Measurements from ENCODE around the gene ARPIN.
"Not testable (repeated sequence)": the region's sequence is repeated elsewhere in the genome, so short reads cannot be mapped to it uniquely, and the experiment has no call there.

ARPIN gene

DNA sequence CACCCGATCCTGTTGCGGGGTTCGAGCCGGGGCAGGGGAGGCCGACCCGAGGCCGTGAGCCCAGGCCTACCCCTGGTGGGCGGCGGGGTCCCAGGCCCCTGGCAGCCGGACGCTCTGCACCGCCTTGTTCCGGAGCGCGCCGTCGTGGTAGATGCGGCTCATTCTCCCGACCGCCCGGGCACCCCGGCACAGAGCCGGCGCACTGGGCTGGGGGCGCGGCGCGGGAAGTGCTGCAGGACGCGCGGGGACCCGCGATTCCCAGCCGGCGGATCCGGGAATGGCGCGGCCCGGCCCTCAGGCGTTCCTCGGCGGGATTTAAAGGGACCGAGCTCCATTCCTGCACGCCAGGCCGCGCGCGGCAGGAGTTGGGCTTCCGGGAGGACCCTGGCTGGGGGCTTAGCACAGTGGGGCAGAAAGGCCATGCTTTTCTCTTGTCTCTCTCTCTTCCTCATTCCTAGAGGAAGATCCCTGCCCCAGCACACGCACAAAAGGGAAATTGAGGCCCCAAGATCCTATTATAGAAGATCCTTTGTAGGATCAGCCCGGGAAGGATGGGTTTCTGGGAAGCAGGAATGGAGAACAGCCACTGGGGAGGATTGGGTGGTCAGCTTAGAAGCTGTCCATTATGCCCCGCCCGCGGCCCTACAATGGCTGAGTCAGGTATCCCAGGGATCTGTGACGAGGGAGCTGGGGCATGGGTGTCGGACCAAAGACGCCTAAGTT lies at the start of gene ARPIN:
TSS of gene ARPIN (minus strand) at position 279 of the 723 bp plus-strand sequence. CDS start at position 162, 117 bp downstream.
- Histone ChIP-seq H3K4me3 (peak within 1 kb of the TSS; percentile 60 to 94 (median 69)), H3K27ac (peak within 1 kb of the TSS; percentile 63 to 95 (median 90))

DNA sequence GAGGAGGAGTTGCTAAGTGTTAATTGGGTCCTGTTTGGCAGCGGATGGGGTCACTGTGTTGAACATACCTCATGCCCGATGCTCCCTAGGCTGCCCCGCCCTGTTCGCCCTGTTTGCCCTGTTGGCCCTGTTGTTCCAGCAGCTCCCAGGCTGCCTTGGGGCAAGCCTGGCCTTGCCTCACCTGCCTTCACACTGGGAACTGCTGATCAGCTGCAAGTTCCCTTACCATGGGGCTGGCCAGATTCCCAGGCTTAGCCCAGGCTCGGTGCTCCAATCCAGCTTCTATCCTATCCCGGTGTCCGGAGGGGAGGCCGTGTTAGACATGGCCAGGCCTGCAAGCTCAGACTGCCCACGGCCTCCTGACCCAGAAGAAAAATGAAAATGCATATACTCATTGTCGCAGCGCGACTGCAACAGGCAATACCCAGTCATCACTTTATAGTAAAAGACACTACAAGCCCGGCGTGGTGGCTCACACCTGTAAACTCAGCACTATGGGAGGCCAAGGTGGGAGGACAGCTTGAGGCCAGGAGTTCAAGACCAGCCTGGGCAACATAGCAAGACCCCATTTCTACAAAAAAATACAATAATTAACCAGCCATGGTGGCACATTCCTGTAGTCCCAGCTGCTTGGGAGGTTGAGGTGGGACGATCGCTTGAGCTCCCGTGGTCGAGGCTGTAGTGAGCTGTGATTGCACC lies 45.5 kb upstream of the ARPIN start:
- peak overlapping the region in 13 of 21 experiments; percentile 10 to 69 (median 49) for H3K27ac ChIP-seq

DNA sequence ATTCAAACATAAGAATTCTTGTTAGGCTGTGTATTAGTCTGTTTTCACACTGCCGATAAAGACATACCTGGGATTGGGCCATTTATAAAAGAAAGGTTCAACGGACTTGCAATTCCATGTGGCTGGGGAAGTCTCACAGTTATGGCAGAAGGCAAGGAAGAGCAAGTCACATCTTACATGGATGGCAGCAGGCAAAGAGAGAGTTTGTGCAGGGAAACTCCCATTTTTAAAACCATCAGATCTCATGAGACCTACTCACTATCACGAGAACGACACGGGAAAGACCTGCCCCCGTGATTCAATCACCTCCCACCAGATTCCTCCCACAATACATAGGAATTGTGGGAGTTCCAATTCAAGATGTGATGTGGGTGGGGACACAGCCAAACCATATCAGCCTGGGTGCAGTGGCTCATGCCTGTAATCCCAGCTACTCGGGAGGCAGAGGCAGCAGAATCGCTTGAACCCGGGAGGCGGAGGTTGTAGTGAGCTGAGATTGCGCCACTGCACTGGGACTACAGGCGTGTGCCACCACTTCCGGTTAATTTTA lies 42.8 kb upstream of the ARPIN start:
- H3K4me3 ChIP-seq, H3K27ac ChIP-seq: not testable (repeated sequence)

More for the DNA sequence above, 45.5 kb upstream of the ARPIN start:
- H3K4me3 ChIP-seq = no peak overlapping the region

DNA sequence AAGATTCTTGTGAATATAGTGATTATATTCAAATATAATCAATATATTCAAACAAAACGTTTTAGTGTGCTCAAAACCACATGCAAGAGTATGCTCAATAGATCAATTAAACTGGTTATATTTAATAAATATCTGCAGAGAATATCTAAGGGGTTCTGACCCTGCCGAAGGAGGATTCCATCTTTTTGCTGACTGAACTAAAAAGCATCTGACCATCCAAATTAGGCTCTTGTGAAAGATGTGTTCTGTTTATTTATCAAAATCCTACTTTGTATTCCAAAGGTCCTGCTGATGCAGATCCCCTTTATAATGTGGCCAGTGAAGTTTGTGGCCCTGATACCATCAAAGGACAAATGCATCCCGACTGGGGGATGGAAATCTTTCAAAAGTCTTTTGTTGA lies 41.8 kb upstream of the ARPIN start:
- Histone ChIP-seq H3K4me3 (no peak overlapping the region), H3K27ac (no peak overlapping the region)

DNA sequence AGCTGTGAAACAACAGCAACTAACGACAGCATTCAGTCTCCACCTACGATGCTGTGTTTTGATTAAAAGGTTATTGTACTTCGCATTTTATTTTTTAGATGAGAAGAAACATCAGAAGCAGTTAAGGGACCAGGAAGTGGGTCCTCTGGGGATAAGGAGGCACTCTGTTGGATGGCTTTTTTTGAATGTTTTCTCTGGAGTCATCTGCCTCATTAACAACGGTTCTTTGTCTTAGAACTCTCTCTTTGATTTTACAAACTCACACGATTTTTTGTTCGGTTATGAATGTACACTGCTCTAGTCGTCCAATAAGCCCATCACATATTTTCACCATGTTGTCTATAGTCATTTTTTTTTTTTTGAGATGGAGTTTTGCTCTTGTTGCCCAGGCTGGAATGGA lies 36.0 kb upstream of the ARPIN start:
- Histone ChIP-seq H3K27ac (no peak overlapping the region), H3K4me3 (no peak overlapping the region)

DNA sequence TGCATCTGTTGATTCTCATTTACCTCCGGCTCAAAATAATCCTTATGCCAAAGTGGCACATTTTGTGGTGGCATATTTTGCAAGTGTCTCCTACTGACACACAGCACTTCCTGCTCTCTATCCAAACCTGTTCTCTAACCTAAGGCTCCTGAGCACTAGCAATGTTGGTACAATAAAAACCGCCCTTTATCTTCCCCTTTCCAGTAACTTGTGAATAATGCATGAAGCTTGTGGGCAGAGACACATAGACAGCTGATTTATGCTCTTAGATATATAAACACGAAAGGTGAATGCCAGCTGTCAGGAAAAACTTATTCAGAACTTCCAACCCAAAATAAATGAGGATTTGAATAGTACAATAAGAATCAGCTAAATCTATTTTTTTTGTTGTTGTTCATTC lies 34.6 kb upstream of the ARPIN start:
- peak overlapping the region in 3 of 21 experiments; percentile 6 to 53 (median 49) for H3K27ac ChIP-seq
- no peak overlapping the region for H3K4me3 ChIP-seq

DNA sequence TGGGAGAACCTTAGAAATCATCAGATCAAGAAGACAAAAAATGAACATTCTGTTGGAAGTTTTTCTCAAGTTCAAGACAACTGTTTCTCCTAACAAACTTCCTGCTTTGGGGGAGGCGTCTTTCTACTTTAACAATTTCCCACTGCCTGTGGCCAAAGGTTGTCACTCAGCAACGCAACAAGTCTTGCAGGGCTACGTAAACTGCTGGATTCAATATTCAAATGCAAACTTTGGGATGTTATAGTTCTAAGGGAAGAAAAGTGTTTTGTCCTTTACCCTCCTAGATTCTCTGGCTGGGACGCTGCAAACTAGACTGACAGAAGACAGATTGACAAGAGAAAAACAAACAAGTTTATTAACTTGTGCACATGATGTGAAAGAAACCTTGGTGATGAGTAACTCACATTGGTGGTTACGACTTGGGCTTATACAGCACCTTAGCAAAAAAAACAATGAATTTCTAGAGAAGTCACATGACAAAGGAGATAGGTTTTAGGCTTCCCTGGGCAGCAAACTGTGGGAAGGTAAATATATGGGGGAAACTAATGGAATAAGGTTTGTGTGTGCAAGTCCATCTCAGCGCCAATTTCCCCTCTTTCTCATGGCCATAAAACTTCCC lies 34.0 kb upstream of the ARPIN start:
- H3K27ac ChIP-seq = peak overlapping the region in 3 of 21 experiments; percentile 6 to 53 (median 49)

DNA sequence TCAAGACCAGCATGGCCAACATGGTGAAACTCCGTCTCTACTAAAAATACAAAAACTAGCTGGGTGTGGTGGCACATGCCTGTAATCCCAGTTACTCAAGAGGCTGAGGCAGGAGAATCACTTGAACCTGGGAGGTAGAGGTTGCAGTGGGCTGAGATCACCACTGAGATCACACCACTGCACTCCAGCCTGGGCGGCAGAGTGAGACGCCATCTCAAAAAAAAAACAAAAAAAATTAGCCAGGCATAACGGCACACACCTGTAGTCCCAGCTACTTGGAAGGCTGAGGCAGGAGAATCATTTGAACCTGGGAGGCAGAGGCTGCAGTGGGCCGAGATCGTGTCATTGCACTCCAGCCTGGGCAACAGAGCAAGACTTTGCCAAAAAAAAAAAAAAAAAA lies 31.0 kb upstream of the ARPIN start:
- H3K4me3 ChIP-seq, H3K27ac ChIP-seq: not testable (repeated sequence)

More for the DNA sequence above, 34.0 kb upstream of the ARPIN start:
- no peak overlapping the region for H3K4me3 ChIP-seq

DNA sequence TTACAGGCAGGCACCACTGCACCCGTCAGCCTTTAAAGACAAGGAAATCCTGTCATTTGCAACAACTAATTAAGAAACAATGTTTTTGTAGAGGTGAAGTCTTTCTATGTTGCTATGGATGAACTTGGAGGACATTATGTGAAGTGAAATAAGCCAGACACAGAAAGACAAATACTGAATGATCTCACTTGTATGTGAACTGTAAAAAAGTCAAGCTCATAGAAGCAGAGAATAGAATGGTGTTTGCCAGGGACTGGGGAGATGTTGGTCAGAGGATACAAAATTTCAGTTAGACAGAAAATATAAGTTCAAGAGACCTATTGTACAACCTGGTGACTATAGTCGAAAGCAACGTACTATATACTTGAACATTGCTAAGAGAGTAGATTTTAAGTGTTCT lies 27.2 kb upstream of the ARPIN start:
- no peak overlapping the region for H3K4me3 ChIP-seq
- H3K27ac ChIP-seq = no peak overlapping the region

DNA sequence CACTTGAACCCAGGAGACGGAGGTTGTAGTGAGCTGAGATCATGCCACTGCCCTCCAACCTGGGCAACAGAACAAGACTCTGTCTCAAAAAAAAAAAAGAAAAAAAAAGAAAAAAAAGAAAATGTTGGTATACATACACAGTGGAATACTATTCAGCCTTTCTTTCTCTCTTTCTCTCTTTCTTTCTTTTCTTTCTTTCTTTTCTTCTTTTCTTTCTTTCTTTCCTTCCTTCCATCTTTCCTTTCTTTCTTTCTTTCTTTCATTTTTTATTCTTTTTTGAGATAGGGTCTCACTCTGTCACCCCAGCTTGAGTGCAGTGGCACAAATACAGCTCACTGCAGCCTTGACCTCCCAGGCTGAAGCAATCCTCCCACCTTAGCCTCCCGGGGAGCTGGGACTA lies 26.6 kb upstream of the ARPIN start:
- not testable (repeated sequence) for H3K4me3 ChIP-seq, H3K27ac ChIP-seq

DNA sequence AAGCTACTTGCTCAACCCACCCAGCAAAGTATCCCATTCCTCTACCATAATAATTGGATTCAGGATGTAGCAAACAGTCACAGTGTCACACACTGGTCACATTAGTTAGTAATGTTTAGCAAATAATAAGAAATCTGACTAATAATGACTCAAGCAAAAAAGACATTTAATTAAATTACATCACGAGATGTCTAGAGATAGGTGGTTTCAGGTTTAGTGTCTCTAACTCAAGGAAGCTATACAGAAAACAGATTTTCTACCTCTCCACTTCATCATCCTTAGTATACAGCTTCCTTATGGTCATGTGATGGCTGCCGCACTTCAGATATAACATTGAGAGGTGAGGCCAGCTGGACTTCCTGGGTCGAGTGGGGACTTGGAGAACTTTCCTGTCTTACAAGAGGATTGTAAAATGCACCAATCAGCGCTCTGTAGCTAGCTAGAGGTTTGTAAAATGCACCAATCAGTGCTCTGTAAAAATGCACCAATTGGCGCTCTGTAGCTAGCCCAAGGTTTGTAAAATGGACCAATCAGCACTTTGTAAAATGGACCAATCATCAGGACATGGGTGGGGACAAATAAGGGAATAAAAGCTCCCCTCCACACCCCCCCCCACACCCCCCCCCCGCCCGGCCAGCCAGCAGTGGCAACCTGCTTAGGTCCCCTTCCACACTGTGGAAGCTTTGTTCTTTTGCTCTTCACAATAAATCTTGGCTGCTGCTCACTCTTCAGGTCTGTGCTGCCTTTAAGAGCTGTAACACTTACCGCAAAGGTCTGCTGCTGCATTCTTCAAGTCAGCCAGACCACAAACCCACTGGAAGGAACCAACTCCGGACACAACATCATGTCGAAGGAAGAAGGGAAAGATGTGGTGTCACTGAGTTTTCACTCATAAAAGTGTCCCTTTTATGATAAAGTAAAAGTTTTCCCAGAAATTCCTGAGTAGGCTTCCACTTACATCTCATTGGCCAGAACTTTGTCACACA lies 24.9 kb upstream of the ARPIN start:
- H3K4me3 ChIP-seq = no peak overlapping the region
- no peak overlapping the region for H3K27ac ChIP-seq

DNA sequence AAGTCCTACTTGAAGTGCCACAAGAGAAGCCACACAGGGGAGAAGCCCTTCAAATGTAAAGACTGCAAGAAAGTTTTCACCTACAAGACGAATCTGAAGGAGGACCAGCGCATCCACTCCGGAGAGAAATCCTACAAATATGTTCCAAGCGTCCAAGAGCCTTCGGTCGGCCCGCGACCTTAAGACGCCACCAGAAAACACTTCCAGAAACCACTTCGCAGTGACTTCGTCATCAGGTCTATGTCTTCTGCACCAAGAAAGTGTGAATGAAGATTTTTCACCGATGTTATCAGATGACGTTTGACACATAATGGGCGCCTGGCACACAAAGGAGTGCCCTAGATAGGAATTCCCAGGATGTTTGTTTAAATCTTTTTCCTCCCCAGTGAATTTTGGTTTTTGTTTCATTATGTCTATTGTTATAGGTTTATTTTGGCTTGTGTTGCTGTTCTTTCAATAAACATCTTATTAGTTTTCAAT lies 24.1 kb upstream of the ARPIN start:
- no peak overlapping the region for H3K27ac ChIP-seq
- H3K4me3 ChIP-seq = no peak overlapping the region

DNA sequence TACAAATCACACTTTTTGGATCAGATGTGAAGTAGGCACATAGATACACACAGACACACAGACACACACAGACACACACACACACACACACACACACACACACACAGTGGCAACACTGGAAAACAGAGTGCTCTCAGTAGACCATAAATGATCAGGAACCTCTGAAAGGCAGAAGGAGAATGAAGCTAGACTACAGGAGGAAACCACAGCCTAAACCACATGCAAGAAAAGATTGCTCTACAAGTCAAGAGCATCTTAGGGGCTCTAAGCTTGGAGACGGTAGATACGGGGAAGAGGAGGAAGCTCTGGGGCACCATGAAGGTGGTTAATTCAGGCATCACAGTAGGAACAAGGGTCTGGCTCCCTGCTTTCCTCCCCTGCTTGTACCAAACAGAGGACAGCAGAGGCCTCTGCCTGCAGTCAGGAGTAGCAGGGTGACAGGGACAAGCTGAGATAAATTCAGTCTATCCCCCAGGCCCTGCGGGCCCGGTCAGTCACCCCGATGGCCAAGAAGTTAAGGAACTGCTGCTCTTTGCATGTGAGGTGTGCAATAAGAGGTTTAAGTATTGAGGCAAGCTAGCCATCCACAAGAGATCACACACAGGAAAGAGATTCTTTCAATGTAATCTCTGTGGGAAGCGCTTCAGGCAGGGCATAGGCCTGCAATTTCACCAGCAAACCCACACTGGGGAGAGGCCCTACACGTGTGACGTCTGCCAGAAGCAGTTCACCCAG lies 23.5 kb upstream of the ARPIN start:
- H3K27ac ChIP-seq = peak overlapping the region in 1 of 21 experiments; percentile 9
- H3K4me3 ChIP-seq = no peak overlapping the region

DNA sequence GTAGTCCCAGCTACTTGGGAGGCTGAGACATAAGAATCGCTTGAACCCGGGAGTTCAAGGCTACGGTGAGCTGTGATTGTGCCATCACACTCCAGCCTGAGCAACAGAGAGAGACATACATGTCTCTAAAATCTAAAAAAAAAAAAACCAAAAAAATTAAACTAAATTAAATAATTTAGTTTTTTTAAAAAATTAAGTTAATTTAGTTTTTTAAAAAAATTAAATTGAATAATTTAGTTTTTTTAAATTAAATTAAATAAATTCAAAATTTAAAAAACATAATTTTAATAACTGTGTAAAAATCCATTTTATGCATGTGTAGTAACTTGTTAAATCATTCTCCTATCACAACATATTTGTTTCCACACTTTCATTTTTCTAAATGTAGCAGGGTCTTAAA lies 20.1 kb upstream of the ARPIN start:
- no peak overlapping the region for H3K4me3 ChIP-seq
- H3K27ac ChIP-seq = no peak overlapping the region

DNA sequence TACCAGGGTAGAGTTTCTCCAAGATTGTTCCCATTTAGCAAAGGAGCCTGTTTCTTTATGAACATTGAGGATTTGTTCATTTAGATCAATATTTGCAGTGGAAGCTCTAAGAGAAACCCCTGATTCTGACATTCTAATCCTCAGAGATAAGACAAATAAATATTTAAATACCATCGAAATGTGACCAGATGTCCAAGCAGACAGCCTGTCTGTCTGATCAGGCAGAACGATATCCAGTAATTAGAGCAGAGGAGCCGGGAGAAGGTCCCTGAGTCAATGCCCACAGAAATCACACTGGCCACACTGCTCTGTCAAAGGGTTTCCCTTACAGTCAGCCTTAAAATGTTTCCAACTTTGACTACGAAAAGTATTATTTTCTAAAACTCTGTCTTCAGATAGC lies 15.7 kb upstream of the ARPIN start:
- no peak overlapping the region for H3K4me3 ChIP-seq

DNA sequence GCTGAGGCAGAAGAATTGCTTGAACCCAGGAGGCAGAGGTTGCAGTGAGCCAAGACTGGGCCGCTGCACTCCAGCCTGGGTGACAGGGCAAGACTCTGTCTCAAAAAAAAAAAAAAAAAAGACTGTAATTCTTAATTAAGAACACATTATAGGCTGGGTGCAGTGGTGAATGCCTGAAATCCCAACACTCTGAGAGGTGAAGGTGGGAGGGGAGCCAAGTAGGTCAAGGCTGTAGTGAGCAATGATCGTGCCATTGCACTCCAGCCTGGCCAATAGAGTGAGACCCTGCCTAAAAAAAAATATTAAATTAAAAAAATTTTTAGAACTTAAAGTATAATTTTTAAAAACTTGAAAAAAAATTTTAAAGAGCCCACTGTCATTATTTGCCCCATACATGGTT lies 13.4 kb upstream of the ARPIN start:
- H3K4me3 ChIP-seq = no peak overlapping the region
- no peak overlapping the region for H3K27ac ChIP-seq

More for the DNA sequence above, 15.7 kb upstream of the ARPIN start:
- no peak overlapping the region for H3K27ac ChIP-seq

DNA sequence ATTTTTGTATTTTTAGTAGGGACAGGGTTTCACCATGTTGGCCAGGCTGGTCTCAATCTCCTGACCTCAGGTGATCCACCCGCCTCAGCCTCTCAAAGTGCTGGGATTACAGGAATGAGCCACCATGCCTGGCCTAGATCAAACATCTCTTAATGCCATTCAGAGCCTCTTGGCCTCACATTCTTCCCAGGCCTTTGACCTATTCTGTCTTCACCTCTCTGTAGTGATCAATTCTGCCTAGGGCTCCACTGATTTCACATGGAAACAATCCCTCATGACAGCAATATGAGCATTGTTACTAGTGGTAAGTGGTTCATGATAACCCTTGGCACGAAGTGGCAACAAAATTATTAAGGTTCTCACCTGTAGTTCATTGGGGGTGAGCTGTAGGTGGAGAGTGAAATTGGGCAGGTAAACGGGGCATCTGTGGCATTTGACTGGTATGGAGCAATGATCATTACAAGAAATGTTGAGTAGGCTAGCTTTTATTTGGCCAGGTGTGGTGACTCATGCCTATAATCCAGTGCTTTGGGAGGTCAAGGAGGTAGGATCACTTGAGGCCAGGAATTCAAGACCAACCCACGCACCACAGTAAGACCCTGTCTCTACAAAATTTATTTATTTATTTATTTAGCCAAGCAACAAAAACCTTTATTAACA lies 4.8 kb upstream of the ARPIN start:
- no peak overlapping the region for H3K4me3 ChIP-seq
- H3K27ac ChIP-seq = peak overlapping the region in 1 of 21 experiments; percentile 26

DNA sequence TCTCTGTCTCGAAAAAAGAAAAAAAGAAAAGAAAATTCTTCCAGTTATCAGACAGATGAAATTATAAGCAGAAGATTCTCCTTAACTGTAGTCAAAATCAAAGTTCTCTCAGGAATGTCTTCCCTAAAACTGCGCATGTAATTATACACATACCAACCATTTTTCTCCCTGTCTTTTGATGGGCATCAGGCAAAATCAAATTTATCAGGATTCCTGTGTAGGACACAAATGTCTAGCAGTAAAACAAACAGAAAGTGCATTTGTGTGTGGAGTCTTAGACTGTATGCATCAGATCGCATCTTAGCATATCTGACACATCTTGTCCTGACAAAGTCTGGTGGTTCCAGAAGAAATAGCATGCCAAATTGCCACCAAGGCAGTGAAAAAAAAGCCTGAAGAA lies 3.9 kb upstream of the ARPIN start:
- H3K27ac ChIP-seq = no peak overlapping the region

More for the DNA sequence above, 3.9 kb upstream of the ARPIN start:
- no peak overlapping the region for H3K4me3 ChIP-seq

Measured in skin epidermis (tissue), 12 donors.